ENCODE measurements around the gene NT5E. TPM values are rescaled to one million over a fixed set of nuclear protein-coding genes. Genes with fewer than 3 reads are reported as not detected.

Gene NT5E
- total RNA-seq, 1 experiment from 2014 or later: 84.6 TPM

DNA sequence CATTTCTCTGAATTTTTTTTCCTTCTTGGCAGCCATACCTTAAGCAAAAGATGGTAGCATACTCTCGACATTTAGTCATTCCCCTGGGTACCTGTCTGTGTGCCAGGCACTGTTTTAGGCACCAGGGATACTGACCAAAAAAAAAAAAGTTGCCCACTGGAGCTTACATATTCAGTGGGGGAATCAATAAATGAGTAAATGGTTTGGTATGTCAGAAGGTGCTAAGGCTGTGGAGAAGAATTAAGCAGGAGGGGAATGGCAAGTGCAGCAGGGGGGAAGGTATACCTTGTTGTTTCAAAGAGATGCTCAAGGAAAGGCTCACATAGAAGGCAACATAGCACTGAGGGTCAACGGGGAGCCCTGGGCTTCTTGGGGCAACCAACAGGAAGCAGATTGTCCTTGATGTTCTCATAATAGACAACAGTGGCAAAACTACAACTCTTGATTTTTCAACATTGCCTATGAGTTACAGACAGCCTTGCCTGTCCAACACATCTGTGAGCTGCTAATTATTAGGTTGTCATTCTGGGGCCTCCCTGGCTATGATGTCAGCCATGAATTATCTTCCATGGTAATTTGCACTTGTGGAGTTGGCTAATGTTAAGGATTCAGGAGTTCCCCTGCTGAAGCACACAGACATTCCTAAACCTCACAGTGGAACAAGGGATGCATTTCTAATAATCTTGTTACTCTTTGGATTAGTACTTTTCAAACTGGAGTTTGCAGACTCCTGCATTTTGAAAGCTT is 19.6 kb downstream of the NT5E start:
- no TSS peak for BruUV-seq (replicated peaks)
- Histone ChIP-seq H3K4me1 (replicated peaks; ENCODE audit: insufficient read depth) (peaks cover 96% of the 10 kb centered on the region), H3K27ac (peak overlapping the region; percentile 46)

GRCh38 chr6:85470023-85470410 is 20.1 kb downstream of the NT5E start:
- Histone ChIP-seq H3K79me2 (ENCODE audit: low read depth) (peaks cover 43% of the 10 kb centered on the region), H2AFZ (no peak overlapping the region), H3K27me3 (ENCODE audit: insufficient read depth, low read depth) (no peaks in the 10 kb centered on the region), H3K9me3 (ENCODE audit: insufficient read depth, low read depth) (no peaks in the 10 kb centered on the region; the same call in 1 of the 2 replicates), H3K4me2 (no peak overlapping the region), H3K9me2 (ENCODE audit: insufficient read depth) (no peaks in the 10 kb centered on the region), H3K4me3 (no peak overlapping the region), H3K36me3 (ENCODE audit: low read depth) (peaks cover 46% of the 10 kb centered on the region), H4K20me1 (ENCODE audit: insufficient read depth) (no peaks in the 10 kb centered on the region), H3K27ac (peak overlapping the region; percentile 46; the same call in 1 of the 2 replicates), H3F3A (ENCODE audit: insufficient read depth, low read depth) (peaks cover 35% of the 10 kb centered on the region), H3K4me1 (replicated peaks; ENCODE audit: insufficient read depth) (peaks cover 90% of the 10 kb centered on the region)
- BruUV-seq (replicated peaks): no TSS peak
- no peak for TF ChIP-seq EZH2 (IDR thresholded peaks at IDR 0.05; ENCODE audit: low read depth)
- no peak for TF ChIP-seq CTCF (conservative IDR thresholded peaks at IDR 0.05)
- no peak for DNase-seq
- intact Hi-C loops (cut with micrococcal nuclease; ENCODE audit: unreplicated experiment): no loop called here
- ChIA-PET CTCF (no interaction called here), POLR2A (ENCODE audit: unreplicated experiment) (no interaction called here)

More for the DNA sequence above, 19.6 kb downstream of the NT5E start:
- CTCF ChIA-PET: no interaction called here
- intact Hi-C loops (cut with micrococcal nuclease; ENCODE audit: unreplicated experiment): no loop called here
- peaks cover 45% of the 10 kb centered on the region for H3K36me3 ChIP-seq (ENCODE audit: low read depth)
- H3K9me2 ChIP-seq (ENCODE audit: insufficient read depth): no peaks in the 10 kb centered on the region
- no peak overlapping the region for H3K4me2 ChIP-seq
- H3F3A ChIP-seq (ENCODE audit: insufficient read depth, low read depth): peaks cover 41% of the 10 kb centered on the region
- no peak overlapping the region for H2AFZ ChIP-seq
- no peak overlapping the region for H3K4me3 ChIP-seq
- DNase-seq: no peak
- peaks cover 41% of the 10 kb centered on the region for H3K79me2 ChIP-seq (ENCODE audit: low read depth)
- no peaks in the 10 kb centered on the region for H3K27me3 ChIP-seq (ENCODE audit: insufficient read depth, low read depth)
- H3K9me3 ChIP-seq (ENCODE audit: insufficient read depth, low read depth): no peaks in the 10 kb centered on the region; the same call in 1 of the 2 replicates
- TF ChIP-seq EZH2 (IDR thresholded peaks at IDR 0.05; ENCODE audit: low read depth): no peak
- TF ChIP-seq CTCF (conservative IDR thresholded peaks at IDR 0.05): no peak
- POLR2A ChIA-PET (ENCODE audit: unreplicated experiment): no interaction called here
- no peaks in the 10 kb centered on the region for H4K20me1 ChIP-seq (ENCODE audit: insufficient read depth)

DNA sequence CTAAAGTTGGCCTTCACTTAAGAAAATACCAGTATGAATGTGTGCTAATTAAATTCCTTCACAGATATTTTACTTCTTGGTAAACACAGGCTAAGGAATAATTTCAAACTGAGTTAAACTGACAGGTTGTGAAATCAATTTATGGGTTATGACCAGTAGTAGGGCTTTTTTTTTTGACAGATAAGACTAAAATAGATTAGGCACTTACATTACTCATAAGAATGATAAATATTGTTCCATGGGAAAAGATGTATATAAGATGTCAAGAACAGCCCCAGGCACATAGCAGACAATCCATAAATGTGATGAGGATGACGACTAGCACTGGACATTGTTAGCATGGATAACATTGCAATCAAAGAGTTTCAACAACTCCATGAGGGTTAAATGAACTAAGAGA is 22.9 kb downstream of the NT5E start:
- Histone ChIP-seq H3K9me2 (ENCODE audit: insufficient read depth) (no peaks in the 10 kb centered on the region), H3K79me2 (ENCODE audit: low read depth) (peaks cover 23% of the 10 kb centered on the region; the same call in 1 of the 2 replicates), H4K20me1 (ENCODE audit: insufficient read depth) (no peaks in the 10 kb centered on the region), H3K4me3 (no peak overlapping the region), H3K4me1 (replicated peaks; ENCODE audit: insufficient read depth) (peaks cover 63% of the 10 kb centered on the region), H3K9me3 (ENCODE audit: insufficient read depth, low read depth) (no peaks in the 10 kb centered on the region; the same call in 1 of the 2 replicates), H3K27me3 (ENCODE audit: insufficient read depth, low read depth) (no peaks in the 10 kb centered on the region), H2AFZ (no peak overlapping the region), H3K36me3 (ENCODE audit: low read depth) (peaks cover 50% of the 10 kb centered on the region), H3K27ac (peak overlapping the region; percentile 91), H3K4me2 (peak overlapping the region; percentile 52), H3F3A (ENCODE audit: insufficient read depth, low read depth) (peaks cover 25% of the 10 kb centered on the region)
- intact Hi-C loops (cut with micrococcal nuclease; ENCODE audit: unreplicated experiment): no loop called here
- TF ChIP-seq CTCF (conservative IDR thresholded peaks at IDR 0.05): no peak
- TF ChIP-seq EZH2 (IDR thresholded peaks at IDR 0.05; ENCODE audit: low read depth): no peak
- peak in 1 of 2 experiments; percentile 96 for DNase-seq
- no TSS peak for BruUV-seq (replicated peaks)
- ChIA-PET CTCF (interaction anchor here (0.6 kb wide), 1 partner anchor 9 kb away, joined by 3 read pairs; no protein-coding TSS in a partner anchor), POLR2A (ENCODE audit: unreplicated experiment) (no interaction called here)
